ENCODE measurements around the gene ETV2. TPM values are rescaled to one million over a fixed set of nuclear protein-coding genes. Genes with fewer than 3 reads are reported as not detected.

Gene ETV2
- polyA plus RNA-seq, 1 donor (not counting 4 experiments of a cell fraction or from before 2014, with no cell fraction given), result 0.43 TPM

- Histone ChIP-seq H3K4me3 (ENCODE audit: control insufficient read depth in 2 of 3, extremely low read depth in 1 of 3, insufficient read depth in 2 of 3, low read depth in 1 of 3, low read length in 3 of 3) (no peak overlapping the region), H3K36me3 (ENCODE audit: control insufficient read depth in 2 of 2, extremely low read depth in 1 of 2, insufficient read depth in 2 of 2, low read length in 2 of 2) (peaks cover 12 to 15% of the 10 kb centered on the region in 2 experiments), H4K20me1 (ENCODE audit: control insufficient read depth, extremely low read depth, insufficient read depth, low read length) (no peaks in the 10 kb centered on the region), H3K79me2 (ENCODE audit: control insufficient read depth, insufficient read depth, low read length) (no peaks in the 10 kb centered on the region), H3K4me2 (ENCODE audit: control insufficient read depth, extremely low read depth, insufficient read depth, low read depth, low read length) (no peak overlapping the region), H3K9me1 (ENCODE audit: control insufficient read depth, extremely low read depth, insufficient read depth, low read length) (no peaks in the 10 kb centered on the region), H3K9me3 (ENCODE audit: control insufficient read depth, low read depth, low read length) (no peaks in the 10 kb centered on the region), H2AFZ (ENCODE audit: control insufficient read depth, low read length) (no peak overlapping the region), H3K27me3 (ENCODE audit: control insufficient read depth, extremely low read depth, insufficient read depth, low read length) (no peaks in the 10 kb centered on the region), H3K9ac (ENCODE audit: control insufficient read depth, extremely low read depth, insufficient read depth, low read length) (no peak overlapping the region), H3K4me1 (ENCODE audit: control insufficient read depth, extremely low read depth, insufficient read depth, low read length) (peaks cover 10% of the 10 kb centered on the region), H3K27ac (ENCODE audit: control insufficient read depth, insufficient read depth, low read length) (no peak overlapping the region)
- FAIRE-seq (no peak), DNase-seq (ENCODE audit: low read depth, low spot score) (no peak)
- dilution Hi-C loops (cut with MboI; ENCODE audit: extremely low pct_ligation_motif_present, low sequenced_read_pairs), result no loop called here
- TF ChIP-seq EZH2 (IDR thresholded peaks at IDR 0.05; ENCODE audit: low read length), result no peak
- no peak for TF ChIP-seq CTCF (optimal IDR thresholded peaks at IDR 0.05 in 1 of 3, IDR thresholded peaks at IDR 0.05 in 1 of 3, conservative IDR thresholded peaks at IDR 0.05 in 1 of 3; ENCODE audit: extremely low read depth in 1 of 3, insufficient read depth in 2 of 3, low read length in 3 of 3)
These were observed 1.7 kb upstream of the ETV2 start for GRCh38 chr19:35639863-35640262.

- no peaks in the 10 kb centered on the region for H4K20me1 ChIP-seq (ENCODE audit: control insufficient read depth, extremely low read depth, insufficient read depth, low read length)
- no peaks in the 10 kb centered on the region for H3K79me2 ChIP-seq (ENCODE audit: control insufficient read depth, insufficient read depth, low read length)
- FAIRE-seq, result no peak
- H2AFZ ChIP-seq (ENCODE audit: control insufficient read depth, low read length), result no peak overlapping the region
- no peak for DNase-seq (ENCODE audit: low read depth, low spot score)
- H3K4me1 ChIP-seq (ENCODE audit: control insufficient read depth, extremely low read depth, insufficient read depth, low read length), result peaks cover 15% of the 10 kb centered on the region
- H3K9ac ChIP-seq (ENCODE audit: control insufficient read depth, extremely low read depth, insufficient read depth, low read length), result no peak overlapping the region
- dilution Hi-C loops (cut with MboI; ENCODE audit: extremely low pct_ligation_motif_present, low sequenced_read_pairs), result no loop called here
- TF ChIP-seq CTCF (optimal IDR thresholded peaks at IDR 0.05 in 1 of 3, IDR thresholded peaks at IDR 0.05 in 1 of 3, conservative IDR thresholded peaks at IDR 0.05 in 1 of 3; ENCODE audit: extremely low read depth in 1 of 3, insufficient read depth in 2 of 3, low read length in 3 of 3), result no peak
- TF ChIP-seq EZH2 (IDR thresholded peaks at IDR 0.05; ENCODE audit: low read length), result no peak
- H3K9me3 ChIP-seq (ENCODE audit: control insufficient read depth, low read depth, low read length), result no peaks in the 10 kb centered on the region
- H3K36me3 ChIP-seq (ENCODE audit: control insufficient read depth in 2 of 2, extremely low read depth in 1 of 2, insufficient read depth in 2 of 2, low read length in 2 of 2), result peaks cover 2 to 4% of the 10 kb centered on the region in 2 experiments
- H3K4me3 ChIP-seq (ENCODE audit: control insufficient read depth in 2 of 3, extremely low read depth in 1 of 3, insufficient read depth in 2 of 3, low read depth in 1 of 3, low read length in 3 of 3), result no peak overlapping the region
- H3K27ac ChIP-seq (ENCODE audit: control insufficient read depth, insufficient read depth, low read length), result no peak overlapping the region
- no peaks in the 10 kb centered on the region for H3K27me3 ChIP-seq (ENCODE audit: control insufficient read depth, extremely low read depth, insufficient read depth, low read length)
- no peaks in the 10 kb centered on the region for H3K9me1 ChIP-seq (ENCODE audit: control insufficient read depth, extremely low read depth, insufficient read depth, low read length)
- H3K4me2 ChIP-seq (ENCODE audit: control insufficient read depth, extremely low read depth, insufficient read depth, low read depth, low read length), result no peak overlapping the region
These were observed 767 bp downstream of the ETV2 start for GRCh38 chr19:35642312-35642711.
